Measurements from ENCODE around the gene SLC24A5.

DNA sequence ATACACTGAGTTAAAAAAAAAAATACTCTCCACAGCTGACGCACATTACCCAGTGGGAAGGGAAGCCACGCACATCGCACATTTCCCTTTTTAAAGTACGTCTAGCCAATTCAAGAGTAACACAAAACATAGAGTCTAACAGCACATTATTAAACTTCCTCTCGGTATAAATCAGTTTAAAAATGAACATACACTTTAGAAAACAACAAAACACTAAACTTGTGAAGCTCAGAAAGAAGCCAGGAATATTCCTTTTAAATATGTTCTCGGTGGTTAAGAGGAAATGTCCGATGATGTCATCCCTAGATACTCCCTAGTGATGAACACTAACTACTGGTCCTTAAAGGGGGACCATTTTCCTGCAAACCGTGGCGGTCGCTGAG is 56.6 kb downstream of the SLC24A5 start:
- TF ChIP-seq REST (IDR thresholded peaks at IDR 0.05) = no peak
- TF ChIP-seq, protein P1, sequence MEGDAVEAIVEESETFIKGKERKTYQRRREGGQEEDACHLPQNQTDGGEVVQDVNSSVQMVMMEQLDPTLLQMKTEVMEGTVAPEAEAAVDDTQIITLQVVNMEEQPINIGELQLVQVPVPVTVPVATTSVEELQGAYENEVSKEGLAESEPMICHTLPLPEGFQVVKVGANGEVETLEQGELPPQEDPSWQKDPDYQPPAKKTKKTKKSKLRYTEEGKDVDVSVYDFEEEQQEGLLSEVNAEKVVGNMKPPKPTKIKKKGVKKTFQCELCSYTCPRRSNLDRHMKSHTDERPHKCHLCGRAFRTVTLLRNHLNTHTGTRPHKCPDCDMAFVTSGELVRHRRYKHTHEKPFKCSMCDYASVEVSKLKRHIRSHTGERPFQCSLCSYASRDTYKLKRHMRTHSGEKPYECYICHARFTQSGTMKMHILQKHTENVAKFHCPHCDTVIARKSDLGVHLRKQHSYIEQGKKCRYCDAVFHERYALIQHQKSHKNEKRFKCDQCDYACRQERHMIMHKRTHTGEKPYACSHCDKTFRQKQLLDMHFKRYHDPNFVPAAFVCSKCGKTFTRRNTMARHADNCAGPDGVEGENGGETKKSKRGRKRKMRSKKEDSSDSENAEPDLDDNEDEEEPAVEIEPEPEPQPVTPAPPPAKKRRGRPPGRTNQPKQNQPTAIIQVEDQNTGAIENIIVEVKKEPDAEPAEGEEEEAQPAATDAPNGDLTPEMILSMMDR (IDR thresholded peaks at IDR 0.05) = no peak
- TF ChIP-seq HOXA7 (CRISPR knock-in tag; IDR thresholded peaks at IDR 0.05) = no peak
- no peak for TF ChIP-seq RNF2 (IDR thresholded peaks at IDR 0.05; ENCODE audit: borderline replicate concordance, low read depth)
- no peak for TF ChIP-seq CHD2 (IDR thresholded peaks at IDR 0.05; ENCODE audit: low read length, partially characterized antibody)
